GM21515 (cell line): ENCODE data around the gene STYX.
A peak's percentile ranks its signal among the peaks of the same experiment; 100 is the strongest.
"Not testable (repeated sequence)": the region's sequence is repeated elsewhere in the genome, so short reads cannot be mapped to it uniquely, and the experiment has no call there.

Experiments used
- ATAC-seq: cut with Tn5 transposase; IDR thresholded peaks from one replicate; pipeline ENCODE4 v1.9.1; 2021; ENCODE audit not compliant: unreplicated experiment

The STYX gene

DNA sequence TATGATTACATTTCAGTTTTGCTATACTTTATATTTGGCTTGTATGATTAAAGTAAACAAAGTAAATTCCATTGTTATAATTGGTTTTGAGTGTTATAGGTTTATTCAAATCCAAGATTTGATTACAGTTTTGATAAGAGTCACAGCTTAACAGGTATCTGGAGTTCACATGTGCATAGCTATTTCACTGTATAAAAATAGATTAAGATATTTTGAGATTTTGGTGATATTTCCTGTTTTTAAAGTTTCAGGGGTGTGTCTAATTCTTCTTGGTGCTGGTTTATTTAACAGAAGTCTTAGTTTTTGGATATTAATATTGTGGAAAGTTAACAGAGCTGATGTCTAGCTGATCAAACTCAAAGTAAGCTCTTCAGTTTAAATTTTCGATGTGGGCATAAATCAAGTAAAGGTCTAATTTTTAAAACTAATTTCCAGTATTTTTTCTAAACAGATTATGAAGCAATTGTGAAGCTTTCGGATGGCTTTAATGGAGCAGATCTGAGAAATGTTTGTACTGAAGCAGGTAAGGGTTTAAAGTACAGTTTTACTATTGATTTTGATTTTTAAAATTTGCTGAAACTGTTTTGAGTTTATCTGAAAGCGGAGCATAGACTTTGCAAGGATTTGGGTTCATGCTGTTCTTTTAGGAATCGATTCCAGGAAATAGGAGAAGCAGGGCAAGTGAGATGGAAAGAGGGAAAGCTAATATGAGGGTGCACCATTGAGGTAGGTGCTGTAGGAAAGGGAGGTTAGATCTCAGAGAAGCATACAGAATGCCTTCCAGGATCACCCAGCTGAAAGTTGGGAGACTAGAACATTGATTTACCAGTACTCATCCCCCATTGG, 6.2 kb upstream of the STYX start:
- no peak for ATAC-seq

DNA sequence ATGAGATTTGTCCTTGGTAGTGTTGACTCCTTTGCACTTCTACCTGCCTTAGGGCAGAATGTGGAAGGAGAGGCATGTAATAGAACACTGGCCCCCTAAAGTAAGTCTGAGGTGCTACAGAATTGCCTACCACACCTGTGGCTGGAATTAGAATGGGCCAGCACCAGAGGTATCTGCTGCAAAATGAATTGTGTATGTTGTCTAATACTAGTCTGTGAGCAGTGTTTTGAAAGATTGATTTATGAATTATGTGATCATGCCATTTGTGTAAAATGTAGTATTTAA, 5.7 kb upstream of the STYX start:
- no peak for ATAC-seq

DNA sequence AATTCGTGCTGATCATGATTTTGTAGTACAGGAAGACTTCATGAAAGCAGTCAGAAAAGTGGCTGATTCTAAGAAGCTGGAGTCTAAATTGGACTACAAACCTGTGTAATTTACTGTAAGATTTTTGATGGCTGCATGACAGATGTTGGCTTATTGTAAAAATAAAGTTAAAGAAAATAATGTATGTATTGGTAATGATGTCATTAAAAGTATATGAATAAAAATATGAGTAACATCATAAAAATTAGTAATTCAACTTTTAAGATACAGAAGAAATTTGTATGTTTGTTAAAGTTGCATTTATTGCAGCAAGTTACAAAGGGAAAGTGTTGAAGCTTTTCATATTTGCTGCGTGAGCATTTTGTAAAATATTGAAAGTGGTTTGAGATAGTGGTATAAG, 2.5 kb upstream of the STYX start:
- not testable (repeated sequence) for ATAC-seq

DNA sequence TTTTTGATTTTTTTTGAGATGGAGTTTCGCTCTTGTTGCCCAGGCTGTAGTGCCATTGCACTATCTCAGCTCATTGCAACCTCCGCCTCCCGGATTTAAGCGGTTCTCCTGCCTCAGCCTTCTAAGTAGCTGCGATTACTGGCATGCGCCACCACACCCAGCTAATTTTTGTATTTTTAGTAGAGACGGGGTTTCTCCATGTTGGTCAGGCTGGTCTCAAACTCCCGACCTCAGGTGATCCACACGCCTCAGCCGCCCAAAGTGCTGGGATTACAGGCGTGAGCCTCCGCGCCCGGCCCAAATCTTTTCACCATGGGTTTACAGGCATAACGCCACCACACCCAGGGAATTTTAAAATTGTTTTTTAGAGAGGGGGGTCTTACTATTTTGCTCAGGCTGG, 931 bp upstream of the STYX start:
- ATAC-seq = not testable (repeated sequence)

DNA sequence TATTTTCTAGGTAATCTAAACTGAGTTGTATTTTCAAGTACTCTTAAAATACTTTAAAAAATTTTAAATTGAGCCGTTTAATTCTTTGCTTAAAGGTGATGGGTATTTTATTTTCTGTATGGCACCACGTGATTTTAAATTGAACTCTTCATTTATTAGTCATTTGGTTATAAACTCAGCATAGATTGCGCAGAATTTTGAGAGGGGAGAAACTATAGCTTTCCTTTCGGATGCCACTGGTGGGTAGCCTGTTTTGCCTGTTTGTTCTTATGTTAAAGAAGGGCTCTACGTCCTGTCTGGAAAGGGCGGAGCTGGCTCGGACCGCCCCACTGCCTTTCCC, 411 bp upstream of the STYX start:
- no peak for ATAC-seq

DNA sequence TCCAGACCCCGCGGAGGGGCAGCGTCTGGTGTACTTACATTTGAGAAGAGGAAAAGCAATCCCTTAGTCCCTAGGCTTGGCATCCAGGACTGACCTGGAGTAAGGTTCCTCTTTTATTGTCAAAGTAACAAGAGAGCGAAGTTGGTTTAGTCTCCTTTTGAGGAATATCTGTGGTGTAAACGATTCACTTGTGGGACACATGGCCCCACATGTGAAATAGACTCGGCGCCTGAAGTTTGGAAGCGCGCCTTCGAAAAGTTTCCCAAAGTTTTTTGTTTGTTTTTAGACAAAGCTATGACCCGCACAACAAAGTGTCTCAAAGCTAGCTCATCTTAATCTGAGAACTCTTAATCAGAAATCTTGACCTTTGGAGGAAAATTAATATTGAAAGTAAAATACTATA, 744 bp downstream of the STYX start:
- ATAC-seq = no peak

DNA sequence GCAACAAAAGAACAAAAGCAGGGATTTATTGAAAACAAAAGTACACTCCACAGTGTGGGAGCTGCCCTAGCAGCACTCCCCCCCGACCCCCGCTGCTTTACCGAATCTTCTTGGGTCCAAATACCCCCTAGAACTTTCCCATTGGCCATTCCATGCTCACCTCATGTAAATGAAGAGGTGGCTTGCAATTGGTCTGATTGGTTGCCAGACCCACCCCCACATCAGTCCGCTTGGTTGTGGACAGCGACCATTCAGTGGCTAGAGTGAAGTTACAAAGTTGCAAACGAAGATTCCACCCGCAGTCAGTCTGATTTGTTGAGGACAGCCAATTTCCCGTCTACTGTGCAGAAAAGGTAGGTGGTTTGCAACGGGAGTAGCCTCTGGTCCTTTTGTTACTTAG, 3.9 kb downstream of the STYX start:
- ATAC-seq = no peak

DNA sequence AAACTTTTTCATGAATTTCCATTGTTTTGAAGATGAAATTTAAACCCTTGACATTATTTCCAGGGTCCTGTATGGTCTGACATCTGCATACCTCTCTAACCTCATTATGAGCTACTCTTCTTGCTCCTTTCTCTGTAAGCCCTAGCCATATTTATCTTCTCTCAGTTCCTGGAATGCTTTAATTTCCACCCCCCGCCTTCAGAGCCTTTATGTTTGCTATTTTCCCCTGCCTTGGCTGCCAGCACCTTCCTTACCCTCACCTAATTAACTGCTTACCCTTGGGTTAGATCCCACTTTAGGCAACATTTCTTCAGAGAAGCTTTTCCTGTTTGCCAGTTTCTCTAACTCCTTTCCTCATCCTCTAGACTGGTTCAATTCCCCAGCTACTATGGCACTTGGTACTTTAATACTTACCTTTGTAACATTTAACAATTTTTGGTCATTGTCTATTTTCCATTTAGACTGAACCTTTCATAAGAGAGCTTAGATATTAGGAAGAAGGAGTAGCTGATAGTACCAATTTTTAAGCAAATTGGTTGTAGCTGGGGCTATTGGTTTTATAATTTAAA, 6.0 kb downstream of the STYX start:
- no peak for ATAC-seq

DNA sequence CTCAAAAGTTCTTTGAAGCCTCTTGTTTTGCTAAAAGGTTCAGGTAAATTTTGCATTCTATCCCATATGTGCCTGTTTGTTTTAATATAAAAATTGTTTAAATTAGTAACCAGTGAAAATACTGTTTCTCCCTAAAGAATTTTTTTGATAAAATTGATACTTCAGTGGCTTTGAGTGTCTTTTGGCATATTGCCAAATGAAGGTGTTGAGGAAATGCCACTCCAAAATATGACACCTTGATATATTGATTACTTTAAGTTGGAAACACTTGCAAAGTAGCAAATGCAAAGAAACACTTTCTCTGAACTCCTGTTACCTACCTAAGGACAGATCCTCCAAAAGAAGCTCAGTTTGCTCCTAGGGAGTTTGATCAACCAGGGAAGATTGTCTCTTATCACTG, 8.4 kb downstream of the STYX start:
- ATAC-seq = no peak

DNA sequence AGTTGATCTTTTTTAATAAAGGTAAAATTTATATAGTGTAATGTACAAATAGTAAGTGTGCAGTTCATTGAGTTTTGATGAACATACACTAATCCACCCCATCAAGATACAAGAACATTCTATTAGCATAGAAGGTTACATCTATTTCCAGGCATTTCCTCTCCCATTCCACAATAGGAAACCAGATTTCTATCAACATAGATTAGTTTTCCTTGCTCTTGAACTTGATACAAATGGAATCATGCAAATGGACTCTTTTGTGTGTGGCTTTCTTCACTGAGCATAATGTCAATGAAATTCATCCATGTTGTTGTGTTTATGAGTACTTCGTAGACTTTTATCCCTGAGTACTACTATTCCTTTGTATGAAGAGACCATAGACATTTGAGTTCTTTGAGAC, 10.8 kb downstream of the STYX start:
- ATAC-seq = no peak

DNA sequence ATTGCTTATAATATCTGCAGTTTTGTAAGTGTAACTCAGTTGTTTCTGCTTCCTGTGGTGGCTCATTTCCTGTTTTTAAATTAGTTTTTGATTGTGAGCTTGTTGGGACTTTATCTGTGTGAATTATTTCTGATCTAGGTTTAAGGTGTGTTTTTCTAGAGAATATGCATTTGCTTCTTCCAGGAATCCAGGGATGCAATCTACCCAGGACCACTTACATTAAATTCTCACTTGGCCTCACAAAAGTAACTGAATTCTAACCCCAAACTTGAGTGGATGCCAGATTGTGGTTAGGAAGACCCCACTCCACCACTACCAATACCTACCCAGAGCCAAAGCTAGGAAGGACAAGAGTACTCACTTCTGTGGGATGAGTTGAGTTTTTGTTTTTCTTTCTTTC, 11.9 kb downstream of the STYX start:
- ATAC-seq = peak; percentile 30

DNA sequence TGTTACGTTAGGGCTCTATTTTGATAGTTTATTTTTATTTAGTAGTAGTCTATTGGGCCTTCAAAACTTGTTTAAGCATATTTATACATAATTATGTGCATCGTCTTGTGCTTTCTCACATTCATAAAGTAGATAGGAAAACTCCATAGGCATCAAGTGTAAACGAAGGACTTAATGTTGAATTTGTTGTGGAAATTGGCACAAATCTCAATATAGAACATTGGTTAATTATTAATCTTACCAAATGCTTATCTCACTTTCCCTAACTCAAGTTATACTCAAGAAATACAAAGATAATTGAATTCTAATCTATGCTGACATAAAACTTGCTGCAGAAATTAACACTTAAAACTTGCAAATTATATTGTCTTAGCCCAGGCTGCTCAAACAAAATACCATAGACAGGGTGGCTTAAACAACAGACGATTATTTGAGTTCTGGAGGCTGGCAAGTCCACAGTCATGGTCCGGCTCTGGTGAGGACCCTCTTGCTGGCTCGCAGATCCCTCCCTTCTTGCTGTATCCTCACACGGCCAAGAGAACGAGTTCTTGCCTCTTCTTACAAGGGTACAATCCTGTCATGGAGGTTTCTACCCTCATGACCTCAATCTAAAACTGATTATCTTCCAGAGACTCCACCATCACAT, 18.8 kb downstream of the STYX start:
- ATAC-seq = no peak

DNA sequence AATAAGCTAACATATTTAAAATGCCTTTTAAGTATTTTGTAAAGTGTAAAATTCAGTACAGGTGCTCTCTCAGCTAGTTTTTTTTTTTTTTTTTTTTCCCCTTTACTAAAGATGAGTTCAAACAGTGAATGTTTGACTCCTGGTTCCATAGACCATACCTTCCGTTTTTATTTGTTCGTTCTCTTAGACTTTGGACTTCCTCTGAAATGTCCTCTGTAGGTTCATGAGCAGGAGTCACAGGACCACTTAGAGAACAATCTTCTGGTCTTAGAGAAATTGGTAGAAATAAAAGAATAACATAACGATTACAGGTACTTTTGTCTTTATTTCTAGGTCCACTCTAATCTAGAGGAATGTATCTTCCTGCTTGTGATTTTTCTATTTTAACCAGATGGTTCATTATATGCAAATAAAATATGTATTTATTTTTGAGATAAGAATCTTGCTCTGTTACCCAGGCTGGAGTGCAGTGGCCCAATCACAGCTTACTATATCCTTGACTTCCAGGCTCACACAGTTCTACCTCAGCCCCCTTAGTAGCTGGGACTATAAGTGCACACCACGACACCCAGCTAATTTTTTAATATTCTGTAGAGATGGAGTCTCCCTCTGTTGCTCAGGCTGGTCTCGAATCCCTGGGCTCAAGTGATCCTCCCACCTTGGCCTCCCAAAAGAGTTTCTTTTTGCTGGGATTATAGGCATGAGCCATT, 25.8 kb downstream of the STYX start:
- ATAC-seq = no peak

DNA sequence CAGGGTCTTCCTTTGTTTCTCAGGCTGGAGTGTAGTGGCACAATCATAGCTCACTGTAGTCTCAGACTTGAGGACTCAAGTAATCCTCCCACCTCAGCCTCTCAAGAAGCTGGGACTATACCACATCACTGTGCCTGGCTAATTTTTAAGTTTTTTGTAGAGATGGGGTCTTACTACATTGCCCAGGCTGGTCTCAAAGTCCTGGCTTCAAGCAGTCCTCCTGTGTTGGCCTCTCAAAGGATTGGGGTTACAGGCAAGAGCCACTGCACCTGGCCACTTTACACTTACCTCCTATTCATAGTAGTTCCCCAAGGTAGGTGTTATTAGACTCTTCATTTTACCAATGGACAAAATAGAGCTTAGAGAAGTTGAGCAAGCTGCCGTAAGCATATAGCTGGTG, 29.2 kb downstream of the STYX start:
- ATAC-seq = no peak

DNA sequence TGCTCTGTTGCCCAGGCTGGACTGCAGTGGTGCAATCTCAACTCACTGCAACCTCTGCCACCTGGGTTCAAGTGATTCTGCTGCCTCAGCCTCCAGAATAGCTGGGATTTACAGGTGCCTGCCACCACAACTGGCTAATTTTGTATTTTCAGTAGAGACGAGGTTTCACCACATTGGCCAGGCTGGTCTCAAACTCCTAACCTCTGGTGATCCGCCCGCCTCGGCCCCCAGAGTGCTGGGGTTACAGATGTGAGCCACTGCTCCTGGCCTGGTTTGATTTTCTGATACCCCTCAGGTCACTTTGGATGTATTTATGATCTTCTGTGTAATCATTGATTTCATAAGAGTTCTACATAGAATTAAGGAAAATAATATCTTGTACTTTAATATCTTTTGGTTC, 33.0 kb downstream of the STYX start:
- ATAC-seq = not testable (repeated sequence)

DNA sequence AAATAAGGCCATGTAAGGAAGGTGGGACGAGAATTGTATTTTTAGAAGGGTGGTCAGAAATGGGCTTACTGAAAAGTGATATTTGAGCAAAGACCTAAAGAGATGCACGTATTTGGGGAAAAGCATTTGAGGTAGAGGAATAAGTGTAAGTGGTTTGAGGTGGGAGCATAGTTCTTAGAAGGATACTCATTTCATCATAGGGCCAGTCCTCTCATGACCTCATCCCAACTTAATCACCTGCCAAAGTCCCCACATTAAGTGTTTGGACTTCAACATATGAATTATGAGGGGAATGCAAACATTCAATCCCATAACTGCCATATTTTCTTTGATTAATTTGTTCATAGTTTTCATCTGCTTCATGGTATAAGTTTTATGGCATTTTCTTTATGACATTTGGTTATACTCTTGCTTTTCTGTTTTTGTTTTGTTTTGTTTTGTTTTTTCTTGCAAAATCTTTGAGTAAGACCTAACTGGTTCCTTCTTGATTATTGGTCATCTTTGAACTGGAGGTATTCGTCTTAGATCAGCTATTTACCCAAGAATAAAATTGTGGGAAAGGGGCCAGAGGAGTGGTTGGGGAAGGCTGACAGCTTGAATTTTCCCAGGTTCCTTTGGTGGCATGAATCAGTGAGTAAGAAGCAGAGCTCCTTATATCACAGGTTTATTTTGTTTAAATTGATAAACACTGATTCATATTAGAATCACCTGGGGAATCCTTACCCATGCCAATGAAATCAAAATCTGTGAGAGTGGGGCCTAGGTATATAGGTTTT, 37.3 kb downstream of the STYX start:
- no peak for ATAC-seq

DNA sequence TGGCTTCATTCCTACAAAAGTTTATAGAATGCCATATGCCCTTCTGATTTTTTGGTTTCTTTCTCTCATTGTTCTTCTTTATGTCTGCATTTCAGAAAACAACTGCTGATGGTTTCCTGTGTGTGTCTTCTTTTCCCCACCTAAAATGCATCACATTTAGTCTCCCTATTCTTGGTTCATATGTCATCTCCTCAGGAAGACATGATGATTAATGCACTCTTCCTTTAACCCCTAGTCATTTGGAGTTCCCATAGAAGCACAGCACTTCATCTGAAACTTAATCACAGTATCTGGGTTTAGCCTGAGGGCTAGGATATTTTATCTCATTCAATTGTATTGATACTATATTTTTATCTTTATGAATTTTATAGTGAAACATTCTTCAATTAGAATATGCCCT, 39.9 kb downstream of the STYX start:
- no peak for ATAC-seq

DNA sequence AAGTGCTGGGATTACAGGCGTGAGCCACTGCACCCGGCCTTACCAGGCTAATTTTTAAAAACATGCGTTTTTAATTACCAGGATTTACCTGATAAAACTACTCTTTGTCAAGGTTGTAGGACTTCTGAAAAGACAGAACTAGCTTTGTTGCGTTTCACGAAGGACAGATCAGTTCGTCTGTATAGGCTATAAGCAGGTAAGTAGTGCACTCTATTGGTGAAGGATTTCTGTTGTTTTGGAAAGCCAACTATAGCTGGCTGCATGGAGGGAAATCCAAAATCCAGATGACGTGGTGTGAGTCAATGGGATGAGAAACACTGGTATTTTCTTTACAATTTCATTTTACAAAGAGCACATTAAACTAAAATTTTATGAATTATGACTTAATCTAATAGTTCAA, 46.9 kb downstream of the STYX start:
- no peak for ATAC-seq

DNA sequence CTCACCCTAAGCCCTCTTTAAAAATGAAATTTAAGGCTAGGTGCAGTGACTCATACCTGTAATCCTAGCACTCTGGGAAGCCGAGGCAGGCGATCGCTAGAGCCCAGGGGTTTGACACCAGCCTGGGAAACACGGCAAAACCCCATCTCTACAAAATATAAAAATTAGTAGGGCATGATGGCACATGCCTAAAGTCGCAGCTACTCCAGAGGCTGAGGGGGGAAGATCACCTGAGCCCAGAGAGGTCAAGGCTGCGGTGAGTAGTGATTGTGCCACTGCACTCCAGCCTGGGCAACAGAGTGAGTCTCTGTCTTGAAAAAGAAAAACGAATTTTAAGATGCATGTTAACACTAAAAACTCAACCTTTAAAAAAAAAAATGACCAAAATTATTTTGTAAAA, 48.7 kb downstream of the STYX start:
- ATAC-seq = no peak

DNA sequence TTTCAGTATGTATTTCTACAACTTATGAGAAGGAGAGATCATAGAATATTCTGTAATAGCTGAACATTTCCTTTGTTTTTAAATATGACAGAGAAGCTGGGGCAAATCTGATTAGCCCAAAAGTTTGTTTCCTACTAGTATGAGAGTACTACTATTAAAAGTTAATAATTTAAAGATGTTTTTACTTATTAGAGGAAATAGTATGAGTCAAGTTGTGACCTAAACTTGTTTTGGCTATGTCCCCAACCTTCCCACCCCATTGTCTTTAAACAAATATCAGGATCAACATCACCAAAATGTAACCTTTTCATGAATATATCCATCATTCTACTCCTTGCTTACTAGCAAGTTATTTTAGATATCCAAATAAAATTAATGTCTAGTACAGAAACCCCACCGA, 50.9 kb downstream of the STYX start:
- ATAC-seq = no peak

DNA sequence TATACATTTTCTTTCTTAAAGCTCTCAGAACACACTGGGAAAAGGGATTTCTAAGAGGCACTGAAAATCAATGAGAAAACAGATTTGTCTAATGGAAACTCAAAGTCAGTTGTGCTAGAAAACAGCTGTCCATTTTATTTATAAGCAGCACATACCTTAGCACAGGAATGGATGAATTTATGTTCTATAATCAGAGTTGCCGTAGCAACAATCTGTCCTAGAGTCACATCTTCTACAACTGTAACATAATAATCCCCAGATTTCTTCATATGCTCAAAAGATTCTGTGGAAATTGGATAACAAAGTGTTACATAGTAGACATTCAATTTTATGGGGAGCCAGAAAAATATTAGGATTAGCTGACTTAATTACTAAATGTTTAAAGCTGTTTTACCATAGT, 51.7 kb downstream of the STYX start:
- ATAC-seq = no peak
